Mesenchymal stem cell (in vitro differentiated cells and primary cell): ENCODE measurements around the gene MMP25.

Experiments
- DNase-seq: peaks from one replicate; pipeline ENCODE4 v3.0.0-alpha.2; 2013
- H2AFZ ChIP-seq: one replicate; pipeline ENCODE4 v1.6.1; 2013; ENCODE audit warnings: low read depth, mild to moderate bottlenecking, control low read depth, inconsistent platforms, low read length, moderate library complexity
- H2AK5ac ChIP-seq: 2 replicates; pipeline ENCODE4 v1.6.1; 2013; ENCODE audit warnings: low read length, moderate library complexity, mild to moderate bottlenecking, inconsistent platforms; ENCODE audit not compliant: severe bottlenecking
- H2BK120ac ChIP-seq: one replicate; pipeline ENCODE4 v1.6.1; 2013; ENCODE audit warnings: low read depth, mild to moderate bottlenecking, inconsistent platforms, low read length, moderate library complexity
- H2BK12ac ChIP-seq, 2 experiments: one replicate each; pipeline ENCODE4 v1.6.1; 2013; ENCODE audit warnings: inconsistent platforms in 2 of 2, low read length in 2 of 2, mild to moderate bottlenecking in 2 of 2, moderate library complexity in 2 of 2, control low read depth in 1 of 2
- H2BK15ac ChIP-seq: one replicate; pipeline ENCODE4 v1.6.1; 2013; ENCODE audit warnings: mild to moderate bottlenecking, low read depth, inconsistent platforms; ENCODE audit not compliant: poor library complexity, severe bottlenecking
- H2BK5ac ChIP-seq: 2 replicates; pipeline ENCODE4 v1.6.1; 2013; ENCODE audit warnings: low read depth, mild to moderate bottlenecking, low read length, control low read depth, inconsistent platforms; ENCODE audit not compliant: poor library complexity, severe bottlenecking
- H3K14ac ChIP-seq, 2 experiments: one replicate each; pipeline ENCODE4 v1.6.1; 2013; ENCODE audit warnings: inconsistent platforms in 2 of 2, low read length in 2 of 2, control low read depth in 1 of 2, mild to moderate bottlenecking in 1 of 2, moderate library complexity in 1 of 2
- H3K18ac ChIP-seq, 2 experiments: one replicate each; pipeline ENCODE4 v1.6.1; 2013; ENCODE audit warnings: inconsistent platforms in 2 of 2, low read length in 2 of 2, control low read depth in 1 of 2, low read depth in 1 of 2, mild to moderate bottlenecking in 1 of 2
- H3K23ac ChIP-seq, 2 experiments: one replicate each; pipeline ENCODE4 v1.6.1; 2013; ENCODE audit warnings: inconsistent platforms in 2 of 2, low read length in 2 of 2, mild to moderate bottlenecking in 2 of 2, moderate library complexity in 2 of 2, control low read depth in 1 of 2
- H3K27ac ChIP-seq: 2 replicates; pipeline ENCODE4 v1.5.1; 2013; ENCODE audit warnings: mild to moderate bottlenecking, moderate library complexity, low read length, control low read depth, inconsistent platforms; ENCODE audit not compliant: poor library complexity, severe bottlenecking
- H3K27me3 ChIP-seq, 2 experiments: 2 replicates each; pipeline versions ENCODE4 v1.6.1 to v1.7.0; 2013; ENCODE audit warnings: low read length in 2 of 2, mild to moderate bottlenecking in 2 of 2, moderate library complexity in 2 of 2, control low read depth in 1 of 2, inconsistent platforms in 1 of 2; ENCODE audit not compliant: control insufficient read depth in 1 of 2, insufficient read depth in 1 of 2
- H3K36me3 ChIP-seq, 2 experiments: 2 replicates each; pipeline versions ENCODE4 v1.6.1 to v1.7.0; 2013; ENCODE audit warnings: low read length in 2 of 2, control low read depth in 1 of 2, inconsistent platforms in 1 of 2, low read depth in 1 of 2, mild to moderate bottlenecking in 1 of 2; ENCODE audit not compliant: insufficient read depth in 2 of 2, control insufficient read depth in 1 of 2
- H3K4ac ChIP-seq, 2 experiments: one replicate each; pipeline ENCODE4 v1.6.1; 2013; ENCODE audit warnings: inconsistent platforms in 2 of 2, low read length in 2 of 2, mild to moderate bottlenecking in 2 of 2, moderate library complexity in 2 of 2, control low read depth in 1 of 2, low read depth in 1 of 2
- H3K4me1 ChIP-seq: 2 replicates; pipeline ENCODE4 v1.6.1; 2013; ENCODE audit warnings: low read depth, low read length, control low read depth; ENCODE audit not compliant: control insufficient read depth, insufficient read depth
- H3K4me2 ChIP-seq: 2 replicates; pipeline ENCODE4 v1.6.1; 2013; ENCODE audit warnings: low read length, mild to moderate bottlenecking, inconsistent platforms; ENCODE audit not compliant: poor library complexity, severe bottlenecking
- H3K4me3 ChIP-seq, 2 experiments: 2 replicates each; pipeline versions ENCODE4 v1.5.1 to v1.7.0; 2013; ENCODE audit warnings: low read length in 2 of 2, mild to moderate bottlenecking in 2 of 2, control low read depth in 1 of 2, low read depth in 1 of 2; ENCODE audit not compliant: insufficient read depth in 1 of 2
- H3K79me1 ChIP-seq: replicated peaks from 2 replicates; pipeline ENCODE4 v1.6.1; 2013; ENCODE audit warnings: mild to moderate bottlenecking, control low read depth, low read length, inconsistent platforms; ENCODE audit not compliant: poor library complexity, severe bottlenecking
- H3K9ac ChIP-seq: 2 replicates; pipeline ENCODE4 v1.7.0; 2013; ENCODE audit warnings: mild to moderate bottlenecking, low read length, moderate library complexity
- H3K9me3 ChIP-seq: 2 replicates; pipeline ENCODE4 v1.7.0; 2013; ENCODE audit warnings: mild to moderate bottlenecking, low read length; ENCODE audit not compliant: control insufficient read depth
- H4K8ac ChIP-seq: one replicate; pipeline ENCODE4 v1.6.1; 2013; ENCODE audit warnings: inconsistent platforms, mild to moderate bottlenecking, low read length, moderate library complexity
- H4K91ac ChIP-seq: one replicate; pipeline ENCODE4 v1.6.1; 2013; ENCODE audit warnings: mild to moderate bottlenecking, low read length, inconsistent platforms
- WGBS: methylation state at CpG from one replicate; pipeline ENCODE4 v1.1.7; 2013; ENCODE audit warnings: mixed read lengths; 5-methylcytosine and 5-hydroxymethylcytosine counted together

MMP25 gene

DNA sequence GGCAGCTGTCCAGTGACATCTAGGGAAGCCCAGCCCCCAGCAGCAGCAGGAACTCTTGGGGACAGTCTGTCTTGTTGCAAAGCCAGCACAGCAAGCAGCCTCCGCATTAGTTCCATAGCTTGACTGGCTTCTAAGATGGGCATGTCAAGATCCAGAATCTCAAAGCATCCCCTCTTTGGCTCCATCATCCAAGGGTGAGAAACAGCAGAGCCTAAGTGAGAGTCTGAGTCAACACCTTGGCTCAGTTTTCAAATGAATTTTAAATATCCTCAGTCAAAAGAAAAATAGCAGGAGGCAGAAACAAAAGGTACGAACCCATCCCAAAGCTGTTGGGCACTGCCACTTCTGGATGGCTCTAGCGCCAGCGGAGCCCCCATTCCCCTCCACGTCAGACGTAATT is 31.4 kb upstream of the MMP25 start:
- Histone ChIP-seq H2BK12ac (no peak overlapping the region), H2BK15ac (no peak overlapping the region), H3K36me3 (no peaks in the 10 kb centered on the region), H3K4ac (no peak overlapping the region), H3K9ac (no peak overlapping the region), H3K23ac (no peak overlapping the region), H2BK5ac (no peak overlapping the region), H4K91ac (no peak overlapping the region), H3K14ac (no peak overlapping the region), H3K4me2 (no peak overlapping the region), H3K18ac (no peak overlapping the region), H2AFZ (no peak overlapping the region), H3K4me1 (peaks cover 36% of the 10 kb centered on the region), H3K27ac (no peak overlapping the region), H3K9me3 (no peaks in the 10 kb centered on the region), H3K27me3 (peaks cover 50 to 67% of the 10 kb centered on the region in 2 experiments), H2AK5ac (no peak overlapping the region), H2BK120ac (no peak overlapping the region), H3K79me1 (peaks cover 2% of the 10 kb centered on the region), H4K8ac (no peak overlapping the region), H3K4me3 (no peak overlapping the region)
- DNase-seq = no peak
- 97% methylated on average over 6 of the region's 6 CpGs for WGBS

DNA sequence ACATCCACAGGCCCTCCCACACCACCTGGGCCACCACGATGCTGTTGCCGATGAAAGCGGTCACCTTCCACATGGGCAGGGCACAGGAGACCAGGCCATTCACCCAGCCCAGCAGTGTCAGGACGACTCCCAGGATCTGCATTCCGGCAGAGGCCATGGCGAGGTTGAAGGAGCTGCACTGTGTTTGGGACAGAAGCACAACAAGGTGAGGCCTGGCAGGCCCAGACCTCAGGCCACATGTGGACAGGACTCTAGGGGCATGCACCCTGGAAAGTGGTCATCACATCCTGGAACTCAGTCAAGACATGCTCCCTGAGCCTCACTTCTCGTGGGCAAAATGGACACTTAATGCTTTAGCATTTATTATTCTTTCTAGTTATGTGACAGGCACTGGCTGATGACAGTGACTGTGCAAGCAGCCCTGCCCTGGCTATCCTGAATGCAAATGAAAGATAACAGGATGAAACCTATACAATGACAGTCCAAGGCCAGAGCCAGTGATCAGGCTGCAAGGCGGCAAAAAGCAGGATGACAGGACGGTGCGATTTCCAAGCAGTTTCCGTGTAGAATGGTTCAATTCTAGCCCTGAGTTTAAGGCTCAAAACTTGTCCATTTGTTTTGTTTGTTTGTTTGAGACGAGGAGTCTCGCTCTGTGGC is 30.4 kb upstream of the MMP25 start:
- Histone ChIP-seq H3K23ac (no peak overlapping the region), H3K79me1 (peaks cover 2% of the 10 kb centered on the region)
- 89% methylated on average over 13 of the region's 13 CpGs for WGBS

DNA sequence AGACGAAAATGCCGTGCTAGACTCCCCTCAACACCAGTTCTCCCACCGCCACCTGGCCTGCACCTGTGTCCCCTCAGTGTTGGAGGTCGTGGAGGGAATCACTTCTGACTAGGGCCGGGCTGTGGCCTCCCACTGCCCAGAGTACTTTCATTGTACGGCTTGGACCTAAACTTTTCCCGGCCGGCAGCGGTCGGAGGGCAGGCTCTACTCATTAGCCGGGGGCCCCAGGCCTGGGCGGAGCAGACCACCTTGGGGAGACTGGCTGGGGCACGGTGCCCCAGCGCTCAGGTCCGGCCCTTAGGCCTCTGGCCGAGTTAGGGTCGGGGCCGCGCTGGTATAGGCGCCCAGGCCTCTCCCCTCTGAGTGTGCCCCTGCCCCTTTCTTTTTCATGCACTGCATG is 29.0 kb upstream of the MMP25 start:
- Histone ChIP-seq H4K91ac (no peak overlapping the region), H3K9ac (no peak overlapping the region), H4K8ac (no peak overlapping the region), H3K14ac (no peak overlapping the region), H3K9me3 (no peaks in the 10 kb centered on the region), H3K23ac (no peak overlapping the region), H3K27me3 (peaks cover 27 to 46% of the 10 kb centered on the region in 2 experiments), H3K4me1 (peaks cover 27% of the 10 kb centered on the region), H3K36me3 (peaks cover 0 to 10% of the 10 kb centered on the region in 2 experiments), H3K4me3 (no peak overlapping the region), H2BK120ac (no peak overlapping the region), H3K18ac (no peak overlapping the region), H2AFZ (no peak overlapping the region), H2BK15ac (no peak overlapping the region), H3K27ac (no peak overlapping the region), H3K79me1 (peaks cover 2% of the 10 kb centered on the region), H3K4me2 (no peak overlapping the region), H2BK5ac (no peak overlapping the region), H3K4ac (no peak overlapping the region), H2BK12ac (no peak overlapping the region), H2AK5ac (no peak overlapping the region)
- WGBS = 28% methylated on average over 17 of the region's 20 CpGs
- DNase-seq = no peak

More for the DNA sequence above, 30.4 kb upstream of the MMP25 start:
- Histone ChIP-seq H2BK15ac (no peak overlapping the region), H2BK5ac (no peak overlapping the region), H3K4me2 (no peak overlapping the region), H4K91ac (no peak overlapping the region), H3K4ac (no peak overlapping the region), H2AFZ (no peak overlapping the region), H2BK120ac (no peak overlapping the region), H3K9me3 (no peaks in the 10 kb centered on the region), H3K4me3 (no peak overlapping the region), H3K4me1 (peaks cover 31% of the 10 kb centered on the region), H2BK12ac (no peak overlapping the region), H2AK5ac (no peak overlapping the region), H3K27me3 (peaks cover 39 to 59% of the 10 kb centered on the region in 2 experiments), H4K8ac (no peak overlapping the region), H3K18ac (no peak overlapping the region), H3K27ac (no peak overlapping the region), H3K36me3 (peaks cover 0 to under 1% of the 10 kb centered on the region in 2 experiments), H3K9ac (no peak overlapping the region), H3K14ac (no peak overlapping the region)
- no peak for DNase-seq

DNA sequence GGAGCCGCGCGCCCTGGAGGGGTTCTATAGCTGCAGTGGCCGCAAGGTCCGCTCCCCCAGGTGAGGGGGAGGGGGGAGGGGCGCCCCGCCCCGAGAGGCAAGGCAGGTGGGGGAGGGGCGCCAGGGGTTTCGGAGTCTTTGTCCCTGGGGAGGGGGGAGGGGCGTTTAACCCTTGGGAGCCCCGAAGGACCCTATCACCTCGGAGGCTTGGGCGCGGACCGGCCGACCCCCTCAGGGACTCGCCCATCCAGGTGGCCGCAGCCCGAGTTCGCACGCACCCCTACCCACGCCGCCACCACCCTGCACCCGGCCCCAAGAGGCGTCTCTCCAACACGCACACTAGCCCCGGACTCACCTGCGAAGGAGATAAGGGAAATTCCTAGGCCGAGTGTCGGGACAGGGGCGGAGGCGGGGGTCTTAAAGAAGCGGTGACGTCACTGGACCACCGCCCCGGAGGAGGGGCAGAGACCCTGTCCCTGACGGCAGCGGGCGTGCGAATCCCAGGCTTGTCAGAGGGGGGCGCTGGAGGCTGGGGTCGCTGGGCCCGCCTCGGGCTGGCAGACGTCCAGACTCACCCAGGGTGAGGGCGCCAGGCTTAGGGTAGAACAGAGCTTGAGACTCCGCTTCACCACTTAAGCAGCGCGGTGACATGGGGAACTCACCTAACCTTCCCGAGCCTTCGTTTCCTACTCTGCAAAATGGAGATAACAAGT is 28.4 kb upstream of the MMP25 start, which contains the start of gene CLDN6:
Gene CLDN6 (minus strand): TSS at position 390 of the 713 bp plus-strand sequence. CDS start 2,162 bp downstream, outside the sequence.
- no peak within 1 kb of the TSS for H3K23ac ChIP-seq
- H3K9me3 ChIP-seq = no peaks in the 10 kb centered on the region
- peak within 1 kb of the TSS in 1 of 2 experiments; percentile 33 for H3K14ac ChIP-seq
- H2BK5ac ChIP-seq = no peak within 1 kb of the TSS
- peak within 1 kb of the TSS in 1 of 2 experiments; percentile 32 for H2BK12ac ChIP-seq
- no peak within 1 kb of the TSS for H3K18ac ChIP-seq
- H3K4me2 ChIP-seq = peak within 1 kb of the TSS; percentile 61
- no peak within 1 kb of the TSS for H2BK120ac ChIP-seq
- no peak within 1 kb of the TSS for H3K27ac ChIP-seq
- H3K4me3 ChIP-seq = no peak within 1 kb of the TSS
- no peak within 1 kb of the TSS for H3K9ac ChIP-seq
- H3K4me1 ChIP-seq = peaks cover 26% of the 10 kb centered on the region
- H2BK15ac ChIP-seq = no peak within 1 kb of the TSS
- H3K4ac ChIP-seq = no peak within 1 kb of the TSS
- peaks cover 0 to 16% of the 10 kb centered on the region in 2 experiments for H3K36me3 ChIP-seq
- peaks cover 21 to 40% of the 10 kb centered on the region in 2 experiments for H3K27me3 ChIP-seq
- no peak within 1 kb of the TSS for H2AFZ ChIP-seq
- H3K79me1 ChIP-seq = peaks cover 2% of the 10 kb centered on the region
- H2AK5ac ChIP-seq = peak within 1 kb of the TSS; percentile 49
- WGBS = 4% methylated on average over 34 of the region's 52 CpGs
- no peak within 1 kb of the TSS for H4K8ac ChIP-seq
- H4K91ac ChIP-seq = no peak within 1 kb of the TSS
- no peak for DNase-seq
